GM18511 (cell line): ENCODE results near the gene NHS.

Experiments used
- ATAC-seq: cut with Tn5 transposase; IDR thresholded peaks from one replicate; pipeline ENCODE4 v1.9.1; 2021; ENCODE audit warnings: mild to moderate bottlenecking, moderate library complexity; ENCODE audit not compliant: unreplicated experiment

Gene NHS

DNA sequence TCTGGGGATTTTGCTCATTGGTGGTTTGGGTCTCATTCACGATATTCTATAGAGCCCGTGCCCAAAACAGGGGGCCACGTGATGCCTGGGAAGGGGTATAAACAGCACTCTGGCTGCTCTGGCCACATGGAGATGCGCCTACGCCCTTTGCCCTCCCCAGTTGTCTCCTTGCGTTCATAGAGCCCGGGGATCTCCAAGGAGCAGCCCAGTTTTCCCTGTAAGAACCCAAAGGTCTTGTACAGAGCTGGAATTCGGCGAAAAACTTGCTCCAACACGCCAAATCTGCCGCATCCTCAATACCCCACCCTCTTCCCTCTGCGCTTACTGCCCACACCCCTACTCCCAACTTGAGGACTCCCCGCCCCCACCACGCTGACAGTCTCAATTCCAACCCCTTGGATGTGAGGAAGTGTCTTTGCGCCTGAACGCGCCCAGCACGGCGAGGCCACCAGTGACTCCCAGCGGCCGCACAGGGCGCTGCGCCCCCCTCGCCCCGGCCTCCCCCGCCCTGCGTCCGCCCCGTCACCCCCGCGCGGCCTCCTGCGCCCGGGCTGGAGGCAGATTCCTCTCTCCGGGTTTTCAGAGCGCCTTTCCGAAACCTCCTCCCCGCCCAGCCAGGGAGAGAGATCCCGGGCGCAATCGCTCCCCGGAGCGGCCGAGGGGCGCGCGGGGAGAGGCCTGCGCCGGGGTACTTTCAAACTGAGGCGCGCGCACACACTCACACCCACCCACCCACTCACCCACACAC is at the start of gene NHS:
Gene NHS (plus strand): TSS at position 582 of the 748 bp plus-strand sequence. CDS start 558 bp downstream, outside the sequence.
- ATAC-seq: no peak

- no peak for ATAC-seq
Observed at GRCh38 chrX:17328837-17329236, 46.2 kb upstream of the NHS start.

DNA sequence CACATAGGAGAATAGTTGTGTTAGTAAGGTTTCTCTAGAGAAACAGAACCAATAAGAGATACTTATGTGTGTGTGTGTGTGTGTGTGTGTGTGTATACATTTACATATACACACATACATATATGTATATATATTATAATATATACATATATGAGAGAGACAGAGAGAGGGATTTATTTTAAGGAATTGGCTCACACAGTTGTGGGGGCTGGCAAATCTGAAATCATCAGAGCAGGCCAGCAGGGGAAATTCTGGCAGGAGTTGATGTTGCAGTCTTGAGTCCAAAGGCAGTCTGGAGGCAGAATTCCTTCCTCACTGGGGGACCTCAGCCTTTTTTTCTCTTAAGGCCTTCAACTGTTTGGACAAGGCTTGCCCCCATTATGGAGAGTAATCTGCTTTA is 38.6 kb upstream of the NHS start:
- ATAC-seq: no peak

DNA sequence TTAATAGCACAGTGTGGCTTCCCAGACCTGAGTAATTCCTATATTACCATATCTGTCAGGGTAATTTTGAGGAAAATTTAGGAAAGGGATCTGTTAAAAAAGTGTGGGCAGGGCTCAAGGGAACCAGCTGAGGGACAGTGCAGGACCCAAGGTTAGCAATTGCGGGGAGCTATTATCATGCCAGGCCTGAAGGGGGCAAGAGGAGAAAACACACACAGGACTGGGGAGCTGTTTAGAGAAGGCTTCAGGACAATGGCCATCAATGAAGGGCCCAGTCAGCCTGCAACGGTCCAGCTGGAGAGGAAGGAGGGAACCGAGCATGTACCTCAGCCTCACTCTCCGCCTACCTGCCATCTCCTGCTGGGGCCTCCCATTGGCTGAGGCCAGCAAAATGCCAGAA is 19.0 kb upstream of the NHS start:
- ATAC-seq: no peak

DNA sequence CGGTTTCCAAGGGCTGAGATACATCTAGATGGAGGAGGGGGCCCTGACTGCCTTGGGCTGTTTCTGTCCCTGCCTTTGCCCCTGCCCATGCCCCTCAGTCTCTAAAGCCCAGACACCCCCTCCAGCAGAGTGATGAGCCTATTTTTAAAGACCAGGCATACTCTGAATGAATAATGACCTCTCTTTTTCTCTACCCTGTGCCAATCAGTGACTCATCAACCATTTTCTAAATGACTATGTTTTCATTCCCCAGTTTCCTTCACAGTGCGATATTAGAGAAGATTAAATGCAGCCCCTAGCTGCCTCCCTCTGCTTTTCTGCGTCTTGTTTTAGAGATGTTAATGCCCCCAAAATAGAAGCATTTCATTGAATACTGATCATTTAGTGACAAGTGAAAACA is 15.5 kb upstream of the NHS start:
- ATAC-seq: no peak

- no peak for ATAC-seq
Observed at GRCh38 chrX:17361620-17362019, 13.4 kb upstream of the NHS start.

- ATAC-seq: no peak
Observed at GRCh38 chrX:17368002-17368401, 7.0 kb upstream of the NHS start.

DNA sequence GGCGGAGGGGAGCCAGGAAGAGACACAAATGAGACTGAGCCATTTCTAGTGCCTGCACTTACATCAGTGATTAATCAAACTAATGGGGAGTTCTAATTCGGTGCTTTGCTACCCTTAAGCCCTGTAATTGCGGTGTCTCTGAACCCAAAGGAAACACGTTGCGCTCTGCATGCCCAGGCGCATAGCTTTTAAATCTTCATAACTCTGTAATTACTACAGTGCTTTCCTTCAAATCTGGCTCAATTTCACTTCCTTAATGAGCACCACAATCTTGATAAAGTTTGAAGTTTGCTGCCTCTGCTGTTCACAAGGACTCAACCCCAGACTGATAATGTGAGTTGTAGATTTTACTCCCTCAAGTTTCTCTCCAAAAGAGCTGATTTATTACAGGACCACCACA is 5.7 kb upstream of the NHS start:
- ATAC-seq: no peak

GRCh38 chrX:17370191-17370590 is 4.8 kb upstream of the NHS start:
- no peak for ATAC-seq

DNA sequence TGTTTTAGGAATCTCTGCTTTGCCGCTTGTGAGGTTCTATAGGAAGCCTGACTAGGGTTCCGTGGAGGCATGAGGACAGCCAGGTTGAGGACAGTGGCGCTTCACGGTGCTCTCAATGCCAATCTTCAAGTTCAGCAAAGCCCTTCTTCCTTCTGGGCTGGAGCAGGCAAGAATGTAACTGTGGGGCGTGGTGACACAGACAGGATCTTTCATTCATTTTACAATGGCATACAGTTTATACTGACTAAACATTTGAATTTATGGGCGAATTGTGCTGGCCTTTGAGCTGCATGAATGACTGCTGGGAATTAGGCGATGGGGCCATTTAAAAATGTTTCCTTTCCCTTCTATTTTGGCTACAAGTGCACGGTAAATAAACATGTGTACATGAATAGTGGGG is 2.9 kb upstream of the NHS start:
- ATAC-seq: no peak

DNA sequence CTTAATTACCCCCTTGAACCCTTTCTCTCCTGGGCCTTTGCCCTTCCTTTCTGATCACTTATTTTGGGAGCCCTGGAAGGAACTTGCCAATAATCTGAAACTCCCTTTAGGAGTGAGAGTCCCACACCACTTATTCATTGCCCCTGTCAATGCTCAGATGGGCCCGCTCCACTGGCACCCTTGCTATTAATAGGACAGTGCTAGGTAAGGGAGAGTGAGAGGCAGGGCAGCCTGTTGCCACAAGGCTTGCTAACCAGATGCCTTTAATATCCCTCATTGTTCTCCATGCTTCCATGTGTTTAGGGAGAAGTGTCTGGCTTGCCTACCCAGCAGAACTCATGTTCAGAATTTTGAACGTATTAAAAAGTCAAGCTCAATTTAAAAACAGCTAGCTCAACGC is 1.7 kb upstream of the NHS start:
- no peak for ATAC-seq

DNA sequence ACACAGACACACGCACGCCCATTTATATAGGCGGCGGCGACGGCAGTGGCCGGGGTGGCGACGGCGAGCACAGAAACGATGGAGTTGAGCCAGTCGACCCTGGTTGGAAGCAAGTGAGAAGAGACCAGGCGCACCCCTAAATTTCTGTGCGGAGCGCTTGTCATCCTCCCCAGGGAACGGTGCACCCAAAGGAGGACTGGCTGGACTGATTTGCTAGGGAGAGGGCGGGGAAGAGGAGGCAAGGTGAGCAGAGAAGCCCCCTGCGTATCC is 302 bp downstream of the NHS start:
- ATAC-seq: no peak

DNA sequence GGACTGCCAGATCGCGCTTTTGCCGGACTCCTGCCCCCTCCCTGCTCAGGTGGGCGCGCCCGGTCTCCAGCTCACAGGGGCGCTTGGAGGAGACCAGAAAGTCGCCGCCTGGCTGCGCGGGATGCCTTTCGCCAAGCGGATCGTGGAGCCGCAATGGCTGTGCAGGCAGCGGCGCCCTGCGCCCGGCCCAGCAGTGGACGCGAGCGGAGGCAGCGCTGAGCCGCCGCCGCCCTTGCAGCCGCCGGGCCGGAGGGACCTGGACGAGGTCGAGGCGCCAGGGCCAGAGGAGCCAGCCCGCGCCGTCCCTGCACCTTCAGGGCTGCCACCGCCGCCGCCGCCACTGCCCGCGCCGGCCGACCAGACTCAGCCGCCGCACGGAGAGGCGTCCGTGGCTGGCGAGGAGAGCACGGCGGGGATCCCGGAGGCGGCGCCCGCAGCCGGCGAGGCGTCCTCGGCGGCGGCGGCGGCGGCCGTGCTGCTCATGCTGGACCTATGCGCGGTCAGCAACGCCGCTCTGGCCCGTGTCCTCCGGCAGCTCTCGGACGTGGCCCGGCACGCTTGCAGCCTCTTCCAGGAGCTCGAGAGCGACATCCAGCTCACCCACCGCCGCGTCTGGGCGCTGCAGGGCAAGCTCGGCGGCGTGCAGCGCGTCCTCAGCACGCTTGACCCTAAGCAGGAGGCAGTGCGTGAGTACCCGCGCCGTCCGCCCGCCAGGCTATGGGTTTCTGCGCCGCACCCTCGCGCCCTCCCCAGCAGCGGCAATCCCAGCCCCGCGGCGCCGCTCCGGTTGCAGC is 834 bp downstream of the NHS start:
- no peak for ATAC-seq

GRCh38 chrX:17376431-17377077 is 1.6 kb downstream of the NHS start:
- ATAC-seq: no peak

GRCh38 chrX:17377091-17377717 is 2.2 kb downstream of the NHS start:
- no peak for ATAC-seq

GRCh38 chrX:17377795-17378194 is 2.8 kb downstream of the NHS start:
- ATAC-seq: no peak

DNA sequence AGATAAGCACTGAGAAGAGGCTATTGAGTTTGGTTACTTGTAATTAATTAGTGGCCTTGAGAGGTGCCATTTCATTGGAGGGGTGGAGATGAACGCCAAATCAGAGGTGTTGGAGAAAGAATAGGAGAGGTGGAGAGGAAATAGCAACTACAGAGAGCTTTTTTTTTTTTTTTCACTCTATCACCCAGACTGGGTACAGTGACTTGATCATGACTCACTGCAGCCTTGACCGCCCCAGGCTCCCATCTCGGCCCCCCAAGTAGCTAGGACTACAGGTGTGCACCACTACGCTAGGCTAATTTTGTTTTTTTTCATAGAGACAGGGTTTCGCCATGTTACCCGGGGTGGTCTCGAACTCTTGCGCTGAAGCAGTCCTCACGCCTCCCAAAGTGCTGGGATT is 5.2 kb downstream of the NHS start:
- ATAC-seq: no peak

GRCh38 chrX:17390419-17390850 is 15.4 kb downstream of the NHS start:
- no peak for ATAC-seq

GRCh38 chrX:17395154-17395553 is 20.2 kb downstream of the NHS start:
- no peak for ATAC-seq

DNA sequence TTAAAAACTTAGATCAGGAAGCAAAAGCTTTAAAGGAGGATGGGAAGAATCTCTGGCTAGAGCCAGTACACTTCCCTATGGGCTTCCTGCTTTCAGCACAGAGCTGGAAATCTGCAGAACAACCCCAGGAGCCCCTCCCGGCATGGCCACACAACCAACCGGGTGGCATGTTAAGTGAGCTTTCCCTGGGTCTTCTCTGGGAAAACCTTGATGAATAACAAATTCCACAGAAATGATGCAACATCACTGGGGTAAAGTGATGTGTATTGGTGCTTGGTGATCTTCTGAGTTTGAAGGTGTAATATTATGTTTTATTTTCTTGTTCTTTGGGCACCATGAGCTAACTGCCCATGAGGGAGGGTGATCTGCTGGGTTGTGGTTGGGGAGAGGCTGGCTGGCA is 22.1 kb downstream of the NHS start:
- no peak for ATAC-seq

- ATAC-seq: no peak
Observed at GRCh38 chrX:17403189-17403691, 28.2 kb downstream of the NHS start.
